Occipital lobe (tissue), 2 donors: ENCODE data around the gene WFIKKN1. TPM values are rescaled to one million over a fixed set of nuclear protein-coding genes. Genes with fewer than 3 reads are reported as not detected.

Experiments used
- DNase-seq: peaks from one replicate; lab custom pipeline; 2025; lab: John Stamatoyannopoulos, UW
- total RNA-seq: library from RNA; depleted of rRNA; stranded (reverse); fragments of >200 nt; gene quantifications from one replicate; pipeline ENCODE4 v1.2.3, GENCODE V29; 2014

Gene WFIKKN1
- total RNA-seq, 1 donor from 2014 or later = 0.47 TPM

GRCh38 chr16:672371-672770, 41.6 kb downstream of the WFIKKN1 start:
- no peak for DNase-seq

GRCh38 chr16:672851-673250, 42.1 kb downstream of the WFIKKN1 start:
- DNase-seq = no peak

- DNase-seq = no peak
Observed at GRCh38 chr16:673399-673991, 42.7 kb downstream of the WFIKKN1 start.

- DNase-seq = no peak
Observed at GRCh38 chr16:674214-674881, 43.6 kb downstream of the WFIKKN1 start.

GRCh38 chr16:674968-675883, 44.4 kb downstream of the WFIKKN1 start, which contains the start of gene RHBDL1:
TSS of gene RHBDL1 (plus strand) at chr16:675671. CDS start at chr16:675791, 120 bp downstream.
- DNase-seq = peak; percentile 50

GRCh38 chr16:675884-676564, 45.2 kb downstream of the WFIKKN1 start:
- no peak for DNase-seq

- no peak for DNase-seq
Observed at GRCh38 chr16:676565-676902, 45.7 kb downstream of the WFIKKN1 start.

GRCh38 chr16:676913-677312, 46.1 kb downstream of the WFIKKN1 start:
- no peak for DNase-seq

- DNase-seq = no peak
Observed at GRCh38 chr16:677316-678190, 46.8 kb downstream of the WFIKKN1 start.

GRCh38 chr16:678209-678857, 47.5 kb downstream of the WFIKKN1 start:
- DNase-seq = no peak

- DNase-seq = peak; percentile 38
Observed at GRCh38 chr16:678858-679813, 48.4 kb downstream of the WFIKKN1 start.

GRCh38 chr16:679814-680624, 49.2 kb downstream of the WFIKKN1 start, which contains the start of gene STUB1:
TSS of gene STUB1 (plus strand) at chr16:680410. CDS start at chr16:680526, 116 bp downstream.
- peak; percentile 90 for DNase-seq

GRCh38 chr16:680625-680945, 49.8 kb downstream of the WFIKKN1 start:
- DNase-seq = no peak

- no peak for DNase-seq
Observed at GRCh38 chr16:680967-681745, 50.4 kb downstream of the WFIKKN1 start.

- no peak for DNase-seq
Observed at GRCh38 chr16:681746-682427, 51.1 kb downstream of the WFIKKN1 start.

- DNase-seq = no peak
Observed at GRCh38 chr16:682493-683395, 52.0 kb downstream of the WFIKKN1 start.
